GM19043 (cell line): ENCODE results near the gene DACT2.
"Not testable (repeated sequence)": the region's sequence is repeated elsewhere in the genome, so short reads cannot be mapped to it uniquely, and the experiment has no call there.

Experiments used
- ATAC-seq: cut with Tn5 transposase; IDR thresholded peaks from one replicate; pipeline ENCODE4 v1.9.1; 2021; ENCODE audit warnings: low read depth; ENCODE audit not compliant: unreplicated experiment

The DACT2 gene

GRCh38 chr6:168319279-168320111 is at the start of gene DACT2:
Gene DACT2 (minus strand): TSS chr6:168319777. CDS start chr6:168319633, 144 bp downstream.
- ATAC-seq = no peak

- no peak for ATAC-seq
These were observed 49.4 kb upstream of the DACT2 start for GRCh38 chr6:168368936-168369335.

GRCh38 chr6:168368066-168368820 is 48.7 kb upstream of the DACT2 start:
- no peak for ATAC-seq

DNA sequence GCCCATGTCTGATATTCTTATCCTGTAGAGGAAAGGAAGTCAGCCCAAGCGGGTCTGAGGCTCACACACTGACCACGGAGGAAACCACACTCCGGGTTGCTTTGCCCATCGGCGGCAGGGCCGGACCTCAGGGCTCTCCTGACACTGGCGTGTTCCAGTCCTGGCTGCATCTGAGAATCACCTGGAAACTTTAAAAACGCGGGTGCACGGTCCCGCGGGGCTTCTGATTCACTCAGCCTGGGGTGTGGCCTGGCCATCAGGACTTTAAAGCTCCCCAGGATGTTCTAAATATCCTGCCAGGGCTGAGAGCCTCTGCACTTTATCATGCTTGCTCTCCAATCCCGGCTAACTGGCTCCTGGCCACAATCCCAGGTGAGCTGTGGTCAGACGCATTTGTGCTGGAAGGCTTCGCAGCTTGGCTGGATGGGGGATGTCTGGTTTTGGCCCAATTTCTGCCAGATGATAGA is 47.7 kb upstream of the DACT2 start:
- no peak for ATAC-seq

- ATAC-seq = no peak
These were observed 46.9 kb upstream of the DACT2 start for GRCh38 chr6:168366473-168366872.

GRCh38 chr6:168365422-168366165 is 46.0 kb upstream of the DACT2 start:
- ATAC-seq = no peak

DNA sequence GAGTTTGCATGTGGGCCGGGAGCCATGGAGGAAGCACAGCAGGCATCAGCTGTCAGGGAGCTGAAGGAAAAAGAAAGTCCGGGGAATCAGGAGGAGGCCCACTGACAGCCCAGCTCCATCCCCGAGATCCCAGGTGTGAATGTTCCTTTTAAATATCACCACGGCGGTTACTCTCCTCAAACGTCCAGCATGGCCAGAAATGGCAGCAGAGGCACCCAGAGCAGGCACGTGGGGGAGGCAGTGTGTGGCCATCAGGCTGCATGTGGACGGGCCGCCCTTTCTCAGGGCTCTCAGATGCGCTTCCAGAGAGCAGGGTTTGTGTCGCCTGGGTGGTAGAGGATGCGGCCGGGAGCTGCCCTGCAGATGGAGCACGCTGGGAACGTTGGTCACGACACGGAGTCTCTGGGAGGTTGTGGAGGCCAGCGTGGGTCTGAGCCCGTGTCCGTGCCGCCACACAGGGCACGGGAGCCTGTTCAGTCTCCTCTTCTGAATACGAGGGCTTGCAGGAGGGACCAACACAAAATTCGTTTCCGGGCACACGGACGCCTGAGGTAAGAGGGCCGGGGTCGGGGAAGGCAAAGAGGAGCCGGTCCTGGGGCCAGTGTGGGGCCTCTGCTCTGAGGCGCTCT is 45.3 kb upstream of the DACT2 start:
- ATAC-seq = no peak

DNA sequence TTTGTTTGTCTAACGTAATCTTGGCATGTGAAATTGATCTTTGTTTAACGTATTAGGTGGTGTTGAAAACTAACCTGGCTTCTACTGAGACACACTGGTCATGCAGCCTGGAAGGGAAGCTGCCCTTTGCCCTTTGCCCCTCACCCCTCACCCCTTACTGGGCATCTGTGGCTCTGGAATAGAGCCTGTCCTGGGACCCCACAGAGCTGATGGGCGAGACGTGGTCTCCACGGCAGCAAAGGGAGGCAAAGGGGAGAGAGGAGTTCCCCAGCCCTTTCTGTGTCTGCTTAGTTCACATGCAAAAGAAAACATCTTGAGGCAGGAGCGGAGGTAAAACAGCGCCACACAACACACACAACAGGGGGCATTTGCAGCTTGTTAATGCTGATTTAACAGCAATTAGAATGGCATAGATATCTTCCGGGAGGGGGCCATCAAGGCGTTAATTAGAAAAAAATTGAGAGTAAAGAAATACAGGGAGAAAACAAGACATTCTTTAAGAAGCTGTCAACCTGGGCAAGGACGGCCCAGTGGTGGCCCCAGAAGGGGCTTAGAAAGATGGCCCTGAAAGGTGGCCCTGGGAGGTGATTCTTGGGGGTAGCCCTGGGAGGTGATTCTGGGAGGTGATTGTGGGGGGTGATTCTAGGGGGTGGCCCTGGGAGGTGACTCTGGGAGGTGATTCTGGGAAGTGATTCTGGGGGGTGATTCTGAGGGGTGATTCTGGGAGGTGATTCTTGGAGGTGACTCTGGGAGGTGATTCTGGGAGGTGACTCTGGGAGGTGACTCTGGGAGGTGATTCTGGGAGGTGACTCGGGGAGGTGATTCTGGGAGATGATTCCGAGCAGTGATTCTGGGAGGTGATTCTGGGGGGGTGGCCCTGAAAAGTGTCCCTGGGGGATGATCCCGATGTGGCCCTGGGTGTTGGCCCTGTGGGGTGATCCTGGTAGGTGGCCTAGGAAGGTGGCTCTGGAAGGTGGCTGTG is 44.5 kb upstream of the DACT2 start:
- ATAC-seq = no peak

DNA sequence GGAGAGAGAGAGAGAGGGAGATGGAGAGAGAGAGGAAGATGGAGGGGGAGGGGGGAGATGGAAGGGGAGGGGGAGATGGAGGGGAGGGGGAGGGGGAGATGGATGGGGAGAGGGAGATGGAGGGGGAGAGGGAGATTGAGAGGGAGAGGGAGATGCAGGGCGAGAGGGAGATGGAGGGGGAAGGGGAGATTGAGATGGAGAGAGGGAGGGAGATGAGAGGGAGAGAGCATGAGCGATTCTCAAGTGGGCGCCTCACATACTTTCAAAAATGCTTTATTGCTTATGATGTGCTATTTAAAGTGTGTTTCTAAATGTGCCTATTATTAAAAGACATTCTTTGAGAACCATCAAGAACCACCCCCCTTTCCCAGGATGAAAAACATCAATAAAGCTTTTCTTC is 43.7 kb upstream of the DACT2 start:
- ATAC-seq = no peak

DNA sequence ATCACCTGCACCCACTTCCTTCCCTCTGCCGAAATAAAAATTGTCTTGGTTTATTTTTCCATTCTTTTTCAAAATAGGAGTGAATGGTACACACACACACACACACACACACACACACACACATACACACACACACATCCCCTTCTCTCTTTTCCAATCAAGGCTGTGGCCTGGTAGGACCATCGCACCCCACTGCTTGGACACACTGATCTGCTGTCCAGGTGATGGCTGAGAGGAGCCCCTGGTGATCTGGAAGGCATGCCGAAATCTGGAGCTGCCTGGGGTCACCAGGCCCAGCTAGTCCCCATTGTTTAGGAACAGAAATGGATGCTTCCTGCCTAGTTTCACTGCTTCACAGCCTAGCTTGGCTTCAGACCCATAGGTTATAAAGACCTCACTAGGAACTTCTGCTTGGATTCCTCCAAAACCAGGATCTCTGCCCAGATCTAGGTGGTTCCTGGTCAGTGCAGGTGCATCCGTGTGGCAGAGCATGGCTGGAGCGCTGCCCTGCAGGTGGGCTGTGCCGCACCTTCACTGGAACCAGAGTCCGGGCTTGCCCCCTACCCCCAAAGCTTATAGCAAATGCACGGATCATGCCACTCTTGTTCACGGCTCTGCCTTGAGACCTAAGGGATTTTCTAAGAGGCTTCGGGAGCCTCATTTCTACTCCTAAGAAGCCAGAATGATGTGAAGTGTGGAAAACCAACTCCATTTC is 42.9 kb upstream of the DACT2 start:
- ATAC-seq = no peak

DNA sequence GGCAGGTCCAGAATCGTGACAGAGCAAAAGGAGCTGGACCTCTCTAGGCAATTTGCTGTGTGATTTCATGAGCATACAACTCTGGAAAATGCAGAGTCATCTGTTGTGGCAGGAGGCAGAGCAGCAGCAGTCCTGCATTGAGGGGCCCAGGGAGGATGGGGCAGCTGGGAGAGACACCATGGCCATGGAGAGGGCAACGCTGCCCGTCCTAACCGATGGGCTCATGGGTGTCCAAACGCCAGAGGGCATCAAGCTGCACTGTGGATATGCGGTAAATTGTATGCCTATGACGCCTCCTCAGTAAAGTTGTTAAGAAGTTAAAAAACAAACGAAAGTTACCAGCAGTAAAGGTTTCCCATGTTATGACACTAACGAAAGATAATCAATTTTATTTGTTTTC is 42.2 kb upstream of the DACT2 start:
- ATAC-seq = no peak

DNA sequence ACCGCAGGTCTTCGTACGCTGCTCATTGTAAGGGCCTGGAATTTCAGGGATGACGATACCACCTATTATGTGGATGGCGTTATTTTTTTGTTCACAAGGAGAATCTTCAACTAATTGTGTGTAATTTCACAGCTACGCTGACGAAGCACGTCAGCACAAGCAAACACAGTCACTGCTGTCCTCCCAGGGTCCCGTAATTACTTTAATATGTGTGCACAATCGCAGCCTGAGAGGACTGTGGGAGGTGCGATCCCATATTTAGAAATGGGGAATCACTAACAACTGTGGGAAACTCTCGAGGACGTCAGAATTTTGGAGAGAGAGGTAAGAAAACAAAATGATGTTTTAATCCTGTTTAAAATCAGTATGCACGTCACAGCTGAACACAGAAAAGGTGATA is 40.2 kb upstream of the DACT2 start:
- no peak for ATAC-seq

DNA sequence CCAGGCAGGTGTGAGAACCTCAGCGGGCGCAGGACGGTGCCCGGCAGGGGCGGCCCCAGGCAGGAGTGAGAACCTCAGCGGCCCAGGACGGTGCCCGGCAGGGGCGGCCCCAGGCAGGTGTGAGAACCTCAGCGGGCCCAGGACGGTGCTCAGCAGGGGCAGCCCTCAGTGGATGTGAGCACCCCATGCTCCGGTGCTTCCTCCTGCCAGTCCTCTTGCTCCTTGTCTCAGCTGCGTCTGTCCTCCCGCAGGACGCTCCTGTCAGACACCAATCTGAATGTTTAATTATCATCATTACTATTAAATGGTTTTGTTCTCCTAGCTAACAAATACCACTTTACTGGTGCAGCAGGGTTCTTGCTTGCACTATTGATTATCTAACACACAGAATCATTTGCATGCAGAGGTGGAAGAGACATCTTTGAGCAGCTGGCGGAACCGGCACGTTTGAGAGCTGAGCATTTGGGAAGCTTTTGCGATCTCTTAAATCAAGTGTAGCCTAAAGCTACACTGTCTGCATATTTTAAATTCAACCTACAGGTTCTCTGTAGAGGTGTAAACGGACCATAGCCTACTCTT is 39.4 kb upstream of the DACT2 start:
- ATAC-seq = no peak

GRCh38 chr6:168356872-168357271 is 37.3 kb upstream of the DACT2 start:
- not testable (repeated sequence) for ATAC-seq

DNA sequence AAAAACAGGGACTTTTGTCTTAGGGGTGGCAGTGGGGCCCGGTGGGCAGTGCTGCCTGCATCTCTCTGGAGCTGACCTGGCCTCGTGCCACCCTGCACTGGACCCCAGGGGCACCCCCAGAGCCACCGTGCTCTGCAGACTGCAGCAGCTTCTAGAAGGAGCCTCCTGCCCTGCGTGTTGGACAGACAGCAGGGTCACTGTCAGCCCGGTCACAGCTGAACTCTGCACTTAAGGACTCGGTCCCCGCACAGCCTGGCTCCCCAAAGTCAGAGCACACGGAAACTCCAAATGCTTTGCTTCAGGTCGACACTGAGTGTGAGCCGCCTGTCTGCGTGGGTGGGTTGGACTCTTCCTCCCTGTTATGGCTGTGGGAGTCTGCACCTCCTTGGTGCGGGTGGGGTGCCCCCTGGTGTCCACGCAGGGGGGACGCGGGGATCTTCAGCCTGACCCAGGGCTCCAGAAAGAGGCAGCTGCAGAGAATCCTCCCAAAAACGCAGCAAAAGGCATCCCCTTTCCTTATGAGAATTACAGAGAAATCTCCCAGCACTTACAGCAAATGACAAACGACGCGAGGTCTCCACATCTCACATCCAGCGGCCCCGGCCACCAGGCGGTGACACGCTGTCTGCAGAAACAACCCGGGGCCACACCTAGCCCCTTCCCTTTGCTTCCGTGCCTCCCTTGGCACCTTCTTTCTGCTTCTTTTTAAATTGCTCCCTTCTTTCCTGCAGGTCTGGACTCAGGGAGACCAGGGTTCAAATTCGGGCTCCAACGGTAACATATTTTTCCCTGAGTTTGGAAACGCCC is 36.3 kb upstream of the DACT2 start:
- ATAC-seq = no peak

DNA sequence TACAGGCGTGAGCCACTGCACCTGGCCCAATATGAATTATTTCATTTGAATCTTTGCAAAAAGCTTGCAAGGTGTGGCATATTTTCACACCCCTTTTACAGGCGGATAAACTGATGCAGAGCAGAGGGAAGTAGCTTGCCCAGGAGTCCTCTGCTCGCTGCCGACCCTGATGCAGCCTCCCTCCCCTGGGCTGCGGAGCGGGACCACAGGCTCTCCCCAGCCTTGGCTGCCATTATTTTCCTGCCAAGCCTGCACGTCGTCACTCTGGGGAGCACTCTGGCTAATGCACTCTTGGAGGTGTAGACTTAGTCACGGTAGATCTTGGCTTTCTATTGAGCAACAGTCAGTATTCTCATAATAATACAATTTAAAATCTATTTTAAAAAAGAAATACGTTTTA is 34.8 kb upstream of the DACT2 start:
- ATAC-seq = no peak

GRCh38 chr6:168353041-168353440 is 33.5 kb upstream of the DACT2 start:
- ATAC-seq = no peak

GRCh38 chr6:168352096-168352495 is 32.5 kb upstream of the DACT2 start:
- no peak for ATAC-seq
